Stimulated activated CD4-positive, alpha-beta T cell treated with anti-CD3 and anti-CD28 coated beads, Interleukin-4, amount 100 ng/mL, for 24 hours (primary cell): ENCODE measurements around the gene CNNM2.
"Not testable (repeated sequence)": the region's sequence is repeated elsewhere in the genome, so short reads cannot be mapped to it uniquely, and the experiment has no call there.

ENCODE experiments used
- DNase-seq: peaks from one replicate; pipeline ENCODE4 v3.0.0-alpha.2; 2020

The CNNM2 gene

GRCh38 chr10:103111031-103111917, 193.2 kb downstream of the CNNM2 start:
- no peak for DNase-seq

DNA sequence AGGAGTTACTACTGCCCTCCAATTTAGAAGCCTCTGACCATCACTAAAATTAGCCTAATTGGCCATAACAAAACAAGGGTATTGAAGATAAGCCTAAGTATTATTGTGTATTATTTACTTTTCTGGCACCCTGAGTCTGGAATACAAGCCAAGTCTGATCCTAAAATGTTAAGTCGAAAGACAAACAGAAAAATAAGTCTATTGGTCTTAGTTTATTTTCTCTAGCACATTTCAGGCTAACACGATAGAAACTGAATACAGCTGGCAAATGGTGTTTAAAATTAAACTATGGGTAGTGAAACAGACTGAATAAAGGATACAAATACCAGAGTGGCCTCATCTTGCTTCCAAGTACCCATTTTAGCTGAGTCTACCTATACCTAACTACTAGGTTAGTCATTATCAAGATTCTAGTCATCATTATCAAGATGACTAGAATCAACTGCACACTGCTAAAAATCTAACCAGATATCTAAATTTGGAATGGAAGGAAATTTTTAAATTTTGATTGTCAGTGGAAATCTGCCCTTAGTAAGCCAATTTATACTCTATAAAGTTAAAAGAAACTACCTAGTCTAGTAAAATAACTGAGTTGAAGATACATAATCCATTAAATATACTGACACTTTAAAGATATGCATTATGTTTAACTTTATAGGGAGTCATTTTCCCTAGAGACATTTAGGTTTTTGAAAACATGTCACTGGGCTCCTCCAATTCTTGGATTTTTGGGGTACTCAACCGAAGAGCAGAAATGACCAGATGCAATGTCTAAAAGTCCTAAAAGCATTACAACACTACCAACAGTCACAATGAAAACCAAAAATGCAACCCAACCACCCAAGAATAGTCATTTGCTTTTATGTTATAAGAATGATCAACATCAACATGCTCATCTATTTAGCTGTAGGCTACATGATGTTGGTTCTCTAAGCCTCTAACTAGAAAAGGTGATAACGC, 194.1 kb downstream of the CNNM2 start:
- no peak for DNase-seq

DNA sequence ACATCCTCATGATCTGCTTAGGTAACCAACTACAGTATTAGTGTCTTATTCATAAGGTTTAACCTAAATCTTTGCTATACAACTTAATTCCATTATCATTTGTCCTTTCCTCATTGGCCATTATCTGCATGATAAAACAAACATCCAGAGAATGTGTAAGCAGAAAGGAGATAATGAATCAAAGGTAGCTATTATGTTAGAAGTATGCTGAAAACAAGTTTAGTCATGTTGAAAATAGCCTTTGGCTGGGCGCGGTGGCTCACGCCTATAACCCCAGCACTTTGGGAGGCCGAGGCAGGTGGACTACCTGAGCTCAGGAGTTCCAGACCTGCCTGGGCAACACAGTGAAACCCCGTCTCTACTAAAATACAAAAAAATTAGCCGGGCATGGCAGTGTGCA, 196.8 kb downstream of the CNNM2 start:
- DNase-seq: no peak

GRCh38 chr10:103117247-103117646, 199.2 kb downstream of the CNNM2 start:
- no peak for DNase-seq

- no peak for DNase-seq
Measured at GRCh38 chr10:103120546-103120945, 202.5 kb downstream of the CNNM2 start.

- DNase-seq: no peak
Measured at GRCh38 chr10:103120977-103121735, 203.1 kb downstream of the CNNM2 start.

- no peak for DNase-seq
Measured at GRCh38 chr10:103123282-103124024, 205.4 kb downstream of the CNNM2 start.

- DNase-seq: no peak
Measured at GRCh38 chr10:103124420-103125096, 206.5 kb downstream of the CNNM2 start.

DNA sequence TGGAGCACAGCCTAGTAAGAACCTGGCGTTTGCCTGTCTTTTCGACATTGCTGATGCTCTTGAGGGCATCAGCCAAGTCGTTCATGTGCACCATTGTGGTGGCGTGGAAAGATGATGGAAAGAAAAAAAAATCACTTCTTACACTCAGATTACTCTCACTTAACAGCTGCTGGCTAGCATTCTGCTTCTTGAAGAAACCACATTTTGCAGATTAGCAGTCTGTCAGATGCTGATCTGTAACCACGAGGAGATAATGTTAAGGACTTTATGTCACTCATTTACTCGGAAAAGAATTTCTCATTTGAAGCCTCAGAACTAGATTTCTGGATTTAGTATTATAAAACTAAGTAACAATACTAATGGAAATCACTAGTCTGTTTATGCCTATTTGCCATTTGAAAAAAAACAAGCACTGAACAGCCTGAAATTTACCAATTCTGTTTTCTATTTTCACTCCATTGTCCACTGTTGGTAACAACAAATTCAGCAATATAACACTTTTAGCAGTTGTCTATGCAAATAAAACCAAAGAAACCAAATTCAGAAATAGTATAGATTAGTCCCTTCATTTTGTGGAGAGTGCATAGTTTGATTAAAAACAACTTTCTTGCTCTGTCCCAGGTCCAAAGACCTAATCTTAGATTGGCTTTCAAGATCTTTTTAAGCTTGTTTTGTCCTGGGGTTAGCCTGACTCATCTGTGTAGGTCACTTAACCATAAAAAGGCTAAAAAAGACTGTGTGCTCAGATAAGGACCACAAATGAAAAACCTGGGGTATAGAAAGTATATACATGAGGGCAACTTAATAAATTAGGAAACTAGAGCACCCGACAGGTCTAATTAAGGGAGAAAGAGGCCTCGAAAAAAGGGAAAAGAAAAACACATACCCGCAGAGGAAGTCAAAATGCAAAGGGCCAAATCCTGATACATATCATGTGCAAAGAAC, 207.5 kb downstream of the CNNM2 start:
- DNase-seq: no peak

DNA sequence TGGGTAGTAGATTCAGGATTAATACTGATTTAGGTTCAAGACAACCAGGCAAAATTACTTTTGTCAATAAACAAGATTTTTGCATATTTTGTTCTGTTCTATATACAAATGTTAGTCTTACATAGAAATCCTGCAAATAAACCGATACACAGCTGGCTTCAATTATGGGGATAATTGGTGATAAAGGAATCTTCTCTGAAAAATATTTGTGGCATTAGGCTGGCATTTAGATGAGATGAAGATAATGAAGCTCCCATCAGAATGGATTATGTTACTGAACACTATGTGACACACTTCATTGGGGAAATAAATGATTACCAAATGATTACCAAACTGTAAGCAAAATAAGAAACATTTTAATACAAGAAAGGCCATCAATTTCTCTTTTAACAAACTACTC, 209.1 kb downstream of the CNNM2 start:
- no peak for DNase-seq

DNA sequence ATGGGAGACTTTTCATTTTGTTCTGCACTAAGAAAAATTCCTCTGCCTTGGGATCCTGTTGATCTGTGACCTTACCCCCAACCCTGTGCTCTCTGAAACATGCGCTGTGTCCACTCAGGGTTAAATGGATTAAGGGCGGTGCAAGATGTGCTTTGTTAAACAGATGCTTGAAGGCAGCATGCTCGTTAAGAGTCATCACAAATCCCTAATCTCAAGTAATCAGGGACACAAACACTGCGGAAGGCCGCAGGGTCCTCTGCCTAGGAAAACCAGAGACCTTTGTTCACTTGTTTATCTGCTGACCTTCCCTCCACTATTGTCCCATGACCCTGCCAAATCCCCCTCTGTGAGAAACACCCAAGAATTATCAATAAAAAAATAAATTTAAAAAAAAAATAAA, 212.1 kb downstream of the CNNM2 start:
- not testable (repeated sequence) for DNase-seq

DNA sequence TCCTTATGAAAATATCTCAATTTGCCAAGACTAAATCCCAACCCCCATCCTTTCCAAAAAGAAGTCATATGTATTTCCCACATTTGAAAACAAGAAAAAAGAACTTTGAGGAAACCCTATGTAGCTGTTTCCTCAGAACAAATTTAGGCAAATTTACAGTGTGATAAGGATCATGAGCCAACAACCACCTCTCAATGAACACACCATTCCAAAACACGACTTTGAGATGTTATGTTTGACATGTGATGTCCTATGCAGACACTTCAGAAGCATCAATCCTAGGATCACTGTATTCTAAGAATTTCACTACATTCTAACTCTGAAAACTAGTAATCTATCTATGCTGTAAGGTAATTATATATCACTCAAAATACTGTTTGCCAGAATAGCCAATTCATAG, 212.8 kb downstream of the CNNM2 start:
- DNase-seq: no peak

- peak; percentile 42 for DNase-seq
Measured at GRCh38 chr10:103135168-103135567, 217.1 kb downstream of the CNNM2 start.

DNA sequence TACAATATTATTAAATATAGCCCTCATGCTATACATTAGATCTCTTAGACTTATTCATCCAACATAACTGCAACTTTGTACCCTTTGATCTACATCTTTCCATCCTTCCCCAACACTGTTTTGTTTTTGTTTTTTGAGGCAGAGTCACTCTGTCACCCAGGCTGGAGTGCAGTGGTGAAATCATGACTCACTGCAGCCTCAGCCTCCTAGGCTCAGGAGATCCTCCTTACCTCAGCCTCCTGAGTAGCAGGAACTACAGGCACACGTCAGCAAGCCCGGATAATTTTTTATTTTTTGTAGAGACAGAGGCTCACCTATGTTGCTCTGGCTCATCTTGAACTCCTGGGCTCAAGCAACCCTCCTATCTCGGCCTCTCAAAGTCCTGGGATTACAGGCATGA, 221.7 kb downstream of the CNNM2 start:
- no peak for DNase-seq
